Calu3 (cell line): Measurements from ENCODE around the gene CCDC146. TPM values are rescaled to one million over a fixed set of nuclear protein-coding genes. Genes with fewer than 3 reads are reported as not detected.
"Not testable (repeated sequence)": the region's sequence is repeated elsewhere in the genome, so short reads cannot be mapped to it uniquely, and the experiment has no call there.

Experiments used
- BruUV-seq: library from RNA; stranded (reverse); fragments of 400-500 nt; replicated peaks from 2 replicates; lab custom pipeline; 2021; lab: Mats Ljungman, UMichigan
- CTCF ChIA-PET: fragments of 300-600 bp; sonication (Branson Sonifier 250); formaldehyde crosslinking; loops from one replicate; lab custom pipeline; 2022; ENCODE audit warnings: antibody characterized with exemption; lab: Charles Lee
- DNase-seq: peaks from one replicate; pipeline ENCODE4 v3.0.0; 2022
- H3K27ac Mint-ChIP-seq: one replicate; pipeline ENCODE4 v1.8.0; 2022; ENCODE audit warnings: mixed read lengths; ENCODE audit not compliant: unreplicated experiment
- H3K27me3 Mint-ChIP-seq: one replicate; pipeline ENCODE4 v1.8.0; 2022; ENCODE audit warnings: mixed read lengths; ENCODE audit not compliant: unreplicated experiment
- H3K36me3 Mint-ChIP-seq: one replicate; pipeline ENCODE4 v1.8.0; 2022; ENCODE audit warnings: mild to moderate bottlenecking, moderate library complexity, mixed read lengths; ENCODE audit not compliant: insufficient read depth, unreplicated experiment
- H3K4me1 Mint-ChIP-seq: one replicate; pipeline ENCODE4 v1.8.0; 2022; ENCODE audit warnings: mild to moderate bottlenecking, low read depth, mixed read lengths; ENCODE audit not compliant: unreplicated experiment
- H3K4me3 Mint-ChIP-seq: one replicate; pipeline ENCODE4 v1.8.0; 2022; ENCODE audit warnings: mild to moderate bottlenecking, low read depth, moderate library complexity, mixed read lengths; ENCODE audit not compliant: unreplicated experiment
- H3K9me3 Mint-ChIP-seq: one replicate; pipeline ENCODE4 v1.8.0; 2022; ENCODE audit warnings: low read depth, mixed read lengths; ENCODE audit not compliant: unreplicated experiment
- CTCF ChIP-seq: fragments of 200-600 bp; IDR thresholded peaks from one replicate; pipeline ENCODE4 v1.8.0; 2022; ENCODE audit warnings: antibody characterized with exemption; ENCODE audit not compliant: unreplicated experiment
- intact Hi-C: fragments of 100-400 bp; cut with micrococcal nuclease; formaldehyde crosslinking; loops from one replicate; pipeline ENCODE4 v1.10.0; 2022; ENCODE audit not compliant: unreplicated experiment
- total RNA-seq: library from RNA; stranded (reverse); gene quantifications from 2 replicates; pipeline ENCODE4 v1.2.3, GENCODE V29; 2022

The CCDC146 gene
- total RNA-seq, 1 experiment from 2014 or later = 8.8 TPM

- no TSS peak for BruUV-seq
- no peak for DNase-seq
- CTCF ChIA-PET = no interaction called here
Measured at GRCh38 chr7:77328669-77329068, 206.3 kb downstream of the CCDC146 start.

GRCh38 chr7:77329466-77330168 lies 207.2 kb downstream of the CCDC146 start:
- no peak for DNase-seq
- no peak overlapping the region for H3K27ac Mint-ChIP-seq
- no peak for TF ChIP-seq CTCF
- H3K4me1 Mint-ChIP-seq = peaks cover 35% of the 10 kb centered on the region
- peaks cover 5% of the 10 kb centered on the region for H3K36me3 Mint-ChIP-seq
- intact Hi-C loops = loop anchor here (5.0 kb wide), 2 partner anchors 82 to 207 kb away; partner anchors contain the start of gene CCDC146
- H3K9me3 Mint-ChIP-seq = no peaks in the 10 kb centered on the region
- CTCF ChIA-PET = no interaction called here
- no peak overlapping the region for H3K4me3 Mint-ChIP-seq
- no TSS peak for BruUV-seq
- H3K27me3 Mint-ChIP-seq = no peaks in the 10 kb centered on the region

More at GRCh38 chr7:77328669-77329068, 206.3 kb downstream of the CCDC146 start:
- H3K4me3 Mint-ChIP-seq = no peak overlapping the region
- H3K27me3 Mint-ChIP-seq = no peaks in the 10 kb centered on the region
- intact Hi-C loops = loop anchor here (5.0 kb wide), 1 partner anchor 81 kb away; no protein-coding TSS in a partner anchor
- no peak for TF ChIP-seq CTCF
- peaks cover 5% of the 10 kb centered on the region for H3K36me3 Mint-ChIP-seq
- H3K9me3 Mint-ChIP-seq = no peaks in the 10 kb centered on the region
- no peak overlapping the region for H3K27ac Mint-ChIP-seq
- peaks cover 35% of the 10 kb centered on the region for H3K4me1 Mint-ChIP-seq

- no TSS peak for BruUV-seq
- DNase-seq = no peak
- H3K4me1 Mint-ChIP-seq = peaks cover 35% of the 10 kb centered on the region
- intact Hi-C loops = loop anchor here (5.0 kb wide), 1 partner anchor 208 kb away; the partner anchor contains the start of gene CCDC146
- no peak for TF ChIP-seq CTCF
- CTCF ChIA-PET = no interaction called here
- no peak overlapping the region for H3K4me3 Mint-ChIP-seq
- H3K27ac Mint-ChIP-seq = no peak overlapping the region
- H3K9me3 Mint-ChIP-seq = no peaks in the 10 kb centered on the region
- no peaks in the 10 kb centered on the region for H3K27me3 Mint-ChIP-seq
- peaks cover 5% of the 10 kb centered on the region for H3K36me3 Mint-ChIP-seq
Measured at GRCh38 chr7:77330169-77330882, 207.9 kb downstream of the CCDC146 start.

- Mint-ChIP-seq H3K4me3 (no peak overlapping the region), H3K4me1 (peaks cover 28% of the 10 kb centered on the region), H3K27ac (no peak overlapping the region), H3K27me3 (no peaks in the 10 kb centered on the region), H3K9me3 (no peaks in the 10 kb centered on the region), H3K36me3 (peaks cover 5% of the 10 kb centered on the region)
- no TSS peak for BruUV-seq
- peak; percentile 50 for DNase-seq
- intact Hi-C loops = loop anchor here (5.0 kb wide), 1 partner anchor 210 kb away; the partner anchor contains the start of gene CCDC146
- CTCF ChIA-PET = interaction anchor here (0.7 to 1.5 kb wide), 5 partner anchors 75 to 210 kb away, joined by 3 to 22 read pairs (median 3); partner anchors contain the start of gene CCDC146
- TF ChIP-seq CTCF = peak; percentile 19
Measured at GRCh38 chr7:77331938-77332695, 209.7 kb downstream of the CCDC146 start.

GRCh38 chr7:77334039-77334438 lies 211.6 kb downstream of the CCDC146 start:
- CTCF ChIA-PET = interaction anchor here (0.6 kb wide), 1 partner anchor 11 kb away, joined by 3 read pairs; no protein-coding TSS in a partner anchor
- not testable (repeated sequence) for H3K9me3 Mint-ChIP-seq, H3K27me3 Mint-ChIP-seq, H3K36me3 Mint-ChIP-seq, H3K4me3 Mint-ChIP-seq, DNase-seq, BruUV-seq, H3K27ac Mint-ChIP-seq
- H3K4me1 Mint-ChIP-seq = peaks cover 20% of the 10 kb centered on the region
- intact Hi-C loops = loop anchor here (5.0 kb wide), 1 partner anchor 212 kb away; the partner anchor contains the start of gene CCDC146
